K562 (cell line): Measurements from ENCODE around the gene CLIC1. TPM values are rescaled to one million over a fixed set of nuclear protein-coding genes. Genes with fewer than 3 reads are reported as not detected.

ENCODE experiments used
- CXXC5 ChIP-seq: fragments of 250-450 bp; sonication (Bioruptor Pico); IDR thresholded peaks from 2 replicates; pipeline ENCODE4 v1.8.0; 2022; ENCODE audit warnings: inconsistent platforms, mild to moderate bottlenecking, moderate library complexity
- ILK ChIP-seq: fragments of 450-650 bp; IDR thresholded peaks from 2 replicates; pipeline ENCODE4 v1.6.1; 2016; ENCODE audit warnings: missing genetic modification characterization, low read depth, mild to moderate bottlenecking, missing compliant biosample characterization, moderate library complexity, borderline replicate concordance
- KAT2B ChIP-seq: IDR thresholded peaks from one replicate; pipeline ENCODE4 v1.6.1; 2012; ENCODE audit warnings: low read depth, mild to moderate bottlenecking, control low read depth, inconsistent platforms, low read length, moderate library complexity
- KLF13 ChIP-seq: fragments of 450-650 bp; IDR thresholded peaks from 2 replicates; pipeline ENCODE4 v1.6.1; 2016; ENCODE audit warnings: missing genetic modification characterization, low read depth, mild to moderate bottlenecking, missing compliant biosample characterization, moderate library complexity, borderline replicate concordance
- NR4A1 ChIP-seq, 2 experiments: fragments of 250-450 bp in 1 of 2; fragments of 450-650 bp in 1 of 2; sonication (Bioruptor Pico) in 1 of 2; IDR thresholded peaks; 2 replicates each; pipeline versions ENCODE4 v1.4.0 to v1.6.1; 2016 to 2020; ENCODE audit warnings: mild to moderate bottlenecking in 2 of 2, missing compliant biosample characterization in 1 of 2, missing genetic modification characterization in 1 of 2, moderate library complexity in 1 of 2
- RFX5 ChIP-seq: IDR thresholded peaks from 2 replicates; pipeline ENCODE4 v1.6.1; 2011; ENCODE audit warnings: low read depth, mild to moderate bottlenecking, improper control_type of control experiment, low read length
- SMAD2 ChIP-seq: fragments of 150-350 bp; IDR thresholded peaks from 2 replicates; pipeline ENCODE4 v1.6.1; 2014; ENCODE audit warnings: low read depth, mild to moderate bottlenecking, low read length
- SMC3 ChIP-seq: conservative IDR thresholded peaks from 2 replicates; pipeline ENCODE4 v1.6.1; 2011; ENCODE audit warnings: low read depth, low read length, improper control_type of control experiment; ENCODE audit not compliant: insufficient read depth
- TCFL5 ChIP-seq: fragments of 250-450 bp; sonication (Bioruptor Pico); conservative IDR thresholded peaks from 2 replicates; pipeline ENCODE4 v1.6.1; 2021; ENCODE audit warnings: mild to moderate bottlenecking, moderate library complexity, matching md5 sums
- TRIM24 ChIP-seq, 2 experiments: fragments of 450-650 bp; IDR thresholded peaks; 2 replicates each; pipeline ENCODE4 v1.6.1; 2016
- ZBTB8A ChIP-seq: fragments of 450-650 bp; IDR thresholded peaks from 2 replicates; pipeline ENCODE4 v1.6.1; 2018; ENCODE audit warnings: mild to moderate bottlenecking, moderate library complexity; ENCODE audit not compliant: partially characterized antibody
- ZNF134 ChIP-seq: fragments of 250-450 bp; sonication (Bioruptor Pico); conservative IDR thresholded peaks from 2 replicates; pipeline ENCODE4 v1.4.0; 2020
- ZNF232 ChIP-seq: sonication (generic); formaldehyde crosslinking; IDR thresholded peaks from 2 replicates; pipeline ENCODE4 v1.8.0; 2022; ENCODE audit warnings: mild to moderate bottlenecking, missing genetic modification reagents
- ZNF277 ChIP-seq: fragments of 250-450 bp; sonication (Bioruptor Pico); IDR thresholded peaks from 2 replicates; pipeline ENCODE4 v1.8.0; 2022; ENCODE audit warnings: inconsistent platforms, mild to moderate bottlenecking, moderate library complexity, borderline replicate concordance
- polyA plus RNA-seq, 8 experiments: library from polyadenylated mRNA; depleted of rRNA in 4 of 8; stranded (reverse) in 5 of 8; unstranded in 3 of 8; fragments of >200 nt; fragmentation: Nextera tagmentation in 2 of 8; fragmentation: Illumina TruSeq in 1 of 8; extraction: Ambion mirVana in 2 of 8; extraction: Trizol in 1 of 8; gene quantifications; 2 replicates each; pipeline versions ENCODE4 v1.2.1 to v1.2.3, GENCODE V29; 2011 to 2014; ENCODE audit warnings: inconsistent platforms in 1 of 8, missing spikeins in 1 of 8
- total RNA-seq, 7 experiments: library from RNA; depleted of rRNA in 6 of 7; stranded (reverse); fragments of >200 nt in 6 of 7; fragmentation: Illumina TruSeq in 2 of 7; extraction: Trizol in 2 of 7; gene quantifications; 2 replicates each; pipeline versions ENCODE4 v1.2.1 to v1.2.3, GENCODE V29; 2011 to 2021; ENCODE audit warnings: low replicate concordance in 1 of 7
- TF ChIP-seq, protein P1 (sequence below): fragments of 450-650 bp; IDR thresholded peaks from 2 replicates; pipeline ENCODE4 v1.6.1; 2016; ENCODE audit warnings: mild to moderate bottlenecking, moderate library complexity

The CLIC1 gene
- total and polyA plus RNA-seq, 9 of the 15 experiments (the other 6 are each of a cell fraction or from before 2014, with no cell fraction given), result 1,267 to 2,419 (median 1,808) TPM

- TF ChIP-seq, protein P1, sequence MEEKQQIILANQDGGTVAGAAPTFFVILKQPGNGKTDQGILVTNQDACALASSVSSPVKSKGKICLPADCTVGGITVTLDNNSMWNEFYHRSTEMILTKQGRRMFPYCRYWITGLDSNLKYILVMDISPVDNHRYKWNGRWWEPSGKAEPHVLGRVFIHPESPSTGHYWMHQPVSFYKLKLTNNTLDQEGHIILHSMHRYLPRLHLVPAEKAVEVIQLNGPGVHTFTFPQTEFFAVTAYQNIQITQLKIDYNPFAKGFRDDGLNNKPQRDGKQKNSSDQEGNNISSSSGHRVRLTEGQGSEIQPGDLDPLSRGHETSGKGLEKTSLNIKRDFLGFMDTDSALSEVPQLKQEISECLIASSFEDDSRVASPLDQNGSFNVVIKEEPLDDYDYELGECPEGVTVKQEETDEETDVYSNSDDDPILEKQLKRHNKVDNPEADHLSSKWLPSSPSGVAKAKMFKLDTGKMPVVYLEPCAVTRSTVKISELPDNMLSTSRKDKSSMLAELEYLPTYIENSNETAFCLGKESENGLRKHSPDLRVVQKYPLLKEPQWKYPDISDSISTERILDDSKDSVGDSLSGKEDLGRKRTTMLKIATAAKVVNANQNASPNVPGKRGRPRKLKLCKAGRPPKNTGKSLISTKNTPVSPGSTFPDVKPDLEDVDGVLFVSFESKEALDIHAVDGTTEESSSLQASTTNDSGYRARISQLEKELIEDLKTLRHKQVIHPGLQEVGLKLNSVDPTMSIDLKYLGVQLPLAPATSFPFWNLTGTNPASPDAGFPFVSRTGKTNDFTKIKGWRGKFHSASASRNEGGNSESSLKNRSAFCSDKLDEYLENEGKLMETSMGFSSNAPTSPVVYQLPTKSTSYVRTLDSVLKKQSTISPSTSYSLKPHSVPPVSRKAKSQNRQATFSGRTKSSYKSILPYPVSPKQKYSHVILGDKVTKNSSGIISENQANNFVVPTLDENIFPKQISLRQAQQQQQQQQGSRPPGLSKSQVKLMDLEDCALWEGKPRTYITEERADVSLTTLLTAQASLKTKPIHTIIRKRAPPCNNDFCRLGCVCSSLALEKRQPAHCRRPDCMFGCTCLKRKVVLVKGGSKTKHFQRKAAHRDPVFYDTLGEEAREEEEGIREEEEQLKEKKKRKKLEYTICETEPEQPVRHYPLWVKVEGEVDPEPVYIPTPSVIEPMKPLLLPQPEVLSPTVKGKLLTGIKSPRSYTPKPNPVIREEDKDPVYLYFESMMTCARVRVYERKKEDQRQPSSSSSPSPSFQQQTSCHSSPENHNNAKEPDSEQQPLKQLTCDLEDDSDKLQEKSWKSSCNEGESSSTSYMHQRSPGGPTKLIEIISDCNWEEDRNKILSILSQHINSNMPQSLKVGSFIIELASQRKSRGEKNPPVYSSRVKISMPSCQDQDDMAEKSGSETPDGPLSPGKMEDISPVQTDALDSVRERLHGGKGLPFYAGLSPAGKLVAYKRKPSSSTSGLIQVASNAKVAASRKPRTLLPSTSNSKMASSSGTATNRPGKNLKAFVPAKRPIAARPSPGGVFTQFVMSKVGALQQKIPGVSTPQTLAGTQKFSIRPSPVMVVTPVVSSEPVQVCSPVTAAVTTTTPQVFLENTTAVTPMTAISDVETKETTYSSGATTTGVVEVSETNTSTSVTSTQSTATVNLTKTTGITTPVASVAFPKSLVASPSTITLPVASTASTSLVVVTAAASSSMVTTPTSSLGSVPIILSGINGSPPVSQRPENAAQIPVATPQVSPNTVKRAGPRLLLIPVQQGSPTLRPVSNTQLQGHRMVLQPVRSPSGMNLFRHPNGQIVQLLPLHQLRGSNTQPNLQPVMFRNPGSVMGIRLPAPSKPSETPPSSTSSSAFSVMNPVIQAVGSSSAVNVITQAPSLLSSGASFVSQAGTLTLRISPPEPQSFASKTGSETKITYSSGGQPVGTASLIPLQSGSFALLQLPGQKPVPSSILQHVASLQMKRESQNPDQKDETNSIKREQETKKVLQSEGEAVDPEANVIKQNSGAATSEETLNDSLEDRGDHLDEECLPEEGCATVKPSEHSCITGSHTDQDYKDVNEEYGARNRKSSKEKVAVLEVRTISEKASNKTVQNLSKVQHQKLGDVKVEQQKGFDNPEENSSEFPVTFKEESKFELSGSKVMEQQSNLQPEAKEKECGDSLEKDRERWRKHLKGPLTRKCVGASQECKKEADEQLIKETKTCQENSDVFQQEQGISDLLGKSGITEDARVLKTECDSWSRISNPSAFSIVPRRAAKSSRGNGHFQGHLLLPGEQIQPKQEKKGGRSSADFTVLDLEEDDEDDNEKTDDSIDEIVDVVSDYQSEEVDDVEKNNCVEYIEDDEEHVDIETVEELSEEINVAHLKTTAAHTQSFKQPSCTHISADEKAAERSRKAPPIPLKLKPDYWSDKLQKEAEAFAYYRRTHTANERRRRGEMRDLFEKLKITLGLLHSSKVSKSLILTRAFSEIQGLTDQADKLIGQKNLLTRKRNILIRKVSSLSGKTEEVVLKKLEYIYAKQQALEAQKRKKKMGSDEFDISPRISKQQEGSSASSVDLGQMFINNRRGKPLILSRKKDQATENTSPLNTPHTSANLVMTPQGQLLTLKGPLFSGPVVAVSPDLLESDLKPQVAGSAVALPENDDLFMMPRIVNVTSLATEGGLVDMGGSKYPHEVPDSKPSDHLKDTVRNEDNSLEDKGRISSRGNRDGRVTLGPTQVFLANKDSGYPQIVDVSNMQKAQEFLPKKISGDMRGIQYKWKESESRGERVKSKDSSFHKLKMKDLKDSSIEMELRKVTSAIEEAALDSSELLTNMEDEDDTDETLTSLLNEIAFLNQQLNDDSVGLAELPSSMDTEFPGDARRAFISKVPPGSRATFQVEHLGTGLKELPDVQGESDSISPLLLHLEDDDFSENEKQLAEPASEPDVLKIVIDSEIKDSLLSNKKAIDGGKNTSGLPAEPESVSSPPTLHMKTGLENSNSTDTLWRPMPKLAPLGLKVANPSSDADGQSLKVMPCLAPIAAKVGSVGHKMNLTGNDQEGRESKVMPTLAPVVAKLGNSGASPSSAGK, result no peak
- TF ChIP-seq ZNF232 (CRISPR knock-in tag) (peak; percentile 95), RFX5 (no peak), ILK (tag) (no peak), SMAD2 (no peak), NR4A1 (CRISPR knock-in tag; IDR thresholded peaks at IDR 0.05) (no peak), NR4A1 (tag; IDR thresholded peaks at IDR 0.05) (peak; percentile 76), ZNF277 (CRISPR knock-in tag) (no peak), ZBTB8A (no peak), CXXC5 (CRISPR knock-in tag) (peak; percentile 48), ZNF134 (CRISPR knock-in tag) (no peak; the same call in 1 of the 2 replicates), KAT2B (no peak), TCFL5 (no peak), TRIM24 (IDR thresholded peaks at IDR 0.05) (peak in 1 of 2 experiments; percentile 11; a peak in 2 of 4 replicates), KLF13 (peak; percentile 26; the same call in 1 of the 2 replicates), SMC3 (peak; percentile 25; the same call in 1 of the 2 replicates)
These were observed at the start of gene CLIC1 (continued) for GRCh38 chr6:31736021-31736767.
